HG03097 (cell line): Measurements from ENCODE around the gene CHKA.

Experiments used
- ATAC-seq: cut with Tn5 transposase; IDR thresholded peaks from one replicate; pipeline ENCODE4 v1.9.1; 2021; ENCODE audit not compliant: unreplicated experiment, low FRiP score

The CHKA gene

GRCh38 chr11:68004551-68005335, 116.4 kb downstream of the CHKA start:
- ATAC-seq, result no peak

GRCh38 chr11:68003846-68004550, 117.2 kb downstream of the CHKA start, which contains the start of gene UNC93B1:
UNC93B1 (minus strand) TSS chr11:68004097; CDS start chr11:68004043, 54 bp downstream.
- no peak for ATAC-seq

- no peak for ATAC-seq
Observed at GRCh38 chr11:68002938-68003845, 118.0 kb downstream of the CHKA start.
